ENCODE data around the gene ENDOV.

Gene ENDOV

GRCh38 chr17:80432350-80432955, 17.5 kb downstream of the ENDOV start:
- no peak for DNase-seq

DNA sequence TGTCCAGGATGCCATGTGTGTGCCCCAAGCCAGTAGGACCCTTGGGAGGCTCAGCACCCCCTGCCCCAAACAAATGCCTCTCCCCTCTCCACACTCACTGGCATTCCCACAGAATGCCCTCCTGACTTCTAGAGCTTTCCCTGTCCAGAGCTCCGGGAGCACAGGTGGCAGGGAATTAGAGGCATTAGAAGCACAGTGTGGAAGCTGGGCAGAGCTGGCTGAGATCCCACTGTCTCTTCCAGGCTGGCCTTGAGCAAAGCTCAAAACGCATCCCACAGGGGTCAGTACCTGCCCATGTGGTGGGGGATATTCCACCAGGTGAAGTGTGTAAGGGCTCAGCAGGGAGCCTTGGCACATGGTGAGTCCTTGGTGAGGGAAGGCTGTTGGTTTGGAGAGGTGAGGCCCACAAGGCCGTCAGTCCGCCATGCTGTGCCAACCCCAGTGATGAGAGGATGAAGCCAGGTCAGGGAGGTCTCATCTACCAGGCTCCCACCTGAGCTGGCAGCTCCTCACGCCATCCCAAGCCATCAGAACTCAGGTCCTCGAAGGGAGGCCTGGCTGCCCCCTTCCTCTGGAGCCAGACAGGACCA, 18.1 kb downstream of the ENDOV start:
- DNase-seq: no peak

DNA sequence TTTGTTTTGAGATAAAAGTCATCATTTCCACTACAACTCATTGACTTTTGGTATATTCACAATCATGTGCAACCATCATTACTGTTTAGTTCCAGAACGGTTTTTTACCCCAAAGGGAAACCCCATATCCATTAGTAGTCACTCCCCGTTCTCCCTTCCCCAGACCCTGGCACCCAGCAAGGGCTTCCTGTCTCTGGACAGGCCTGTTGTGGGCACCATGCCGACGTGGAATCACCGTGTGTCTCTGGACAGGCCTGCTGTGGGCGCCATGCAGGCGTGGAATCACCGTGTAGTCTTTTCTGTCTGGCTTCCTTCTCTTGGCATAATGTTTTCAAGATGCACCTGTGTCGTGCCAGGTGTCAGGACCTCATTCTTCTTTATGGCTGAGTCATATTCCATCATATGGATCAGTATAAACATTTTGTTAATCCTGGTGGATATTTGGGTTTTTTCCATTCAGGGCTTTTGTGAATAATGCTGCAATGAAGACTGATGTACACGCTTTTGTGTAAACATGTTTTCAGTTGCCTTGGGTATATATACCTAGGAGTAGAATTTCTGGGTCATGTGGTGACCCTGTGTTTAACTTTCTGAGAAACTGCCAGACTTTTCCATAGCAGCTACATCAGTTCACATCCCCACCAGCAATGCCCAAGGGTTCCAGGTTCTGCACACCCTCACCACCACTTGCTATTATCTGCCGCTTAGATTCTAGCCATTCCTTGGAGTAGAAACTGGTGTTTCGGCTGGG, 19.1 kb downstream of the ENDOV start:
- no peak for DNase-seq

DNA sequence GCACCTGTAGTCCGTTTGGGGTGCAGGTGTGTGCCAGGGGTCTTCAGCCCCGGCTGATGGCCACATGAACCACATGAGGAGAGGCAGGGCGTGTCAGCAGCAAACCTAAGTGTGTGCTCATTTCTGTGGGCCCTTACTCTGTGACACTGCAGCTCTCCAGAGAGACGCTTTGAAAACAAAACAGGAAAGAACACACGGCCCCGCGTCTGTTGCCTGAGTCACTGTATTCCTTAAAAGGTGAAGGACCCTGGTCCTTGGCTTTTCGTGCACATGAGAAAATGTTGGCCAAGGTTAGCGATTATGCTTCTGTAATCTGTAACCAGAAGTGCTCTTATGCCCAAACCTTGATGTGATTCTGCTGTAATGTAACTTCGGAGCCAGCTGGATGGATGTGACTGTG, 22.6 kb downstream of the ENDOV start:
- DNase-seq: no peak

DNA sequence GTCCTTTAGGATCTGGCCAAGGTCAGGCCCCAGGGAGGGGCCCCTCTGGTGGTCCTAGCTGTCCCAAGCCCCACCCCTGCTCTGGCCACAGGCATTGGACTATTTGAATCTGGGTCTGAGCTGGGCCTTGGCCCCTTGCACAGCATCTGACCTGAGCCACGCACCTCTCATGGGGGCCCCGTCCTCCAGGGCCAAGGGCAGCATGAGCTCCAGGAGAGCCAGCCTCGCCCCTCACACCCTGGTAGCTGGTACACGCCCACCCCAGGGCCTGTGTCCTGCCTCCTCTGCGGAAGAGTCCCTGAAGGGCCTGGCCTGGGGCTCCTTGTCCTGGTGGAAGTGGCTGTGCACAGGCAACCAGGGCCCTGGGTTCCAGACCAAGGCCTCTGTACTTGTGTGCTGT, 23.8 kb downstream of the ENDOV start:
- no peak for DNase-seq

DNA sequence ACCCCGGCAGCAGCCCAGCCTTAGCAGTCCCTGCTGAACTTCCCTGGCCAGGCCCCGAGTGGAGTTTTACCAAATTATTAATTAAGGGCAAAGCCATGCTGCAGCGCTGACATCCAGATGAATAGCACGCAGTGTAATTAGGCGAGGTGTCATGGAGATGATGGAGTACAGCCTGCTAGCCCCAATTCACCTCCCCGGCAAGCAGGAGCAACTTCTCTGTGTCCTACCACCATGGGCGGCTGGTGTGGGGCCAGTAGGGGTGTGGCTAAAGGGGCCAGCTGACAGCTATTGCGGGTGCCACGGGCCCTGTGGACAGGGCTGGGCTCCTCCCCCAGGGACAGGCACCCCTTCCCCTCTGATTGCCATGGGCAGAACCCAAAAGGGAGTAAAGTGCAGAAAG, 24.5 kb downstream of the ENDOV start:
- no peak for DNase-seq

- peak; percentile 61 for DNase-seq
Observed at GRCh38 chr17:80441133-80441578, 26.2 kb downstream of the ENDOV start.

GRCh38 chr17:80441598-80442322, 26.8 kb downstream of the ENDOV start:
- no peak for DNase-seq

DNA sequence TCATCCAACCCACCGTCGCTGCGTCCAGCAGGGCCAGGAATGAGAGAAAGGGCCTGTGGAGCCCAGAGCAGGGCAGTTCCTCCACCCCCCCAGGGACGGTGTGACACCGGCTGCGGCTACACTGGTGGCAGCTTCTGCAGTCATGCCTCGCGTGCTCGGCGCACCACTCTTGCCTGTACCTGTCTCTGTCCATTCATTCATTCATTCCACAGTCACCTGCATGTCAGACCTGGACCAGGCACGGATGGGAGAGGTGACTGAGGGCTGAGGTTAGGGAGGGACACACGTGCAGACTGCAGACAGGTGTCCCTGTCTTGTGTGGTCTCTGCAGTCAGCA, 27.3 kb downstream of the ENDOV start:
- no peak for DNase-seq

- DNase-seq: no peak
Observed at GRCh38 chr17:80442764-80443163, 27.8 kb downstream of the ENDOV start.

DNA sequence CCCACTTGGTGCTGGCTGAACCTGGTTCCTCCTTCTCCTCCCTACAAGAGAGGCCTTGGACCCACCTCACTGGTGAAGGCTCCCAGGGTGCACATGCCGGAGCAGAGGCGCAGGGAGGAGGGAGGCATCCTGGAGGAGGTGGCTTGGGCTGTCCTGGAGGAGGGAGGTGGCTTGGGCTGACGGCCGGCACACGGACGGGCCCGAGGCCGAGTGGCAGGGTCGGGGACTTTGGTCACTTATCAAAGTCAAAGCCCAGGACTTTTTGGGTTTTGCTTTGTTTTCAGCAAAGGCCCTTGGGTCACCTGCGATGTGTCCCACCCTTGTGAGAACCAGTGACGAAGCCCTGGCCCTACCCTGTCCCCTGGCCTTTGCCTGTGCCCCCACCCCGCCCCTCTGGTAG, 28.5 kb downstream of the ENDOV start:
- no peak for DNase-seq

- no peak for DNase-seq
Observed at GRCh38 chr17:80443916-80444643, 29.1 kb downstream of the ENDOV start.

GRCh38 chr17:80444644-80444979, 29.6 kb downstream of the ENDOV start:
- no peak for DNase-seq

DNA sequence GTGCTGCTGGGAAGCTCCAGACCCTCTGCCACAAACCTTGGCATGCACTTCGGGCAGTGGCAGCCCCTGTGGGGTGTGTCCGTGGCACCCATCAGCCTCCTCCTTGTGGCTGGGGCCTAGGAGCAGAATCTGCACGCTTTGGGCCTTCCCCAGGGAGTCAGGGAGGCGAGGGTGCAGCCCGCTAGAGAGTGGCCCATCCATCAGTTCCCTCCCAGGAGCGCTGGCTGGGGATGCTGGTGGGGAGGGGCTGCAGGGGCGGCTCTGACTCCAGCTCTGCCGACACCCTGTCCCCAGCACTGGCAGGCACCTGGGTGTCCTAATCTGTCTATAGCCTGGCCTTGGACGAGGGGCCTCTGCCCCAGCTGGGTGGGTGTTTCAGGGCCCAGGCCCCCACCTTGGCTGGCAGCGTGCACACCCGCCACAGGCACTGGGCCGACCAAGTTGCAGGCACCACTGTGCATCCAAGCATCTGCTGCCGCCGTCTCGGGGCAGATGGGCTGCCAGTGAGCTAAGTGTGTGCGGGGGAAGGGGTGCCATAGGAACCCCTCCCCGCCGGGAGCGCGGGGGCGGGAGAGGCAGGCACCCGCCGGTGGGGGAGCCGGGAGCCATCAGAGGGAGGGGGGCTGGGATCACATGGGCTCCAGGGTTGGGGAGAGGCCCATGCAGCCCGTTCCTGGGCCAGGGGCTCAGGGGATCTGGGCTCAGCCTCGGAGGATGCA, 30.2 kb downstream of the ENDOV start:
- DNase-seq: no peak

- DNase-seq: no peak
Observed at GRCh38 chr17:80445726-80446110, 30.8 kb downstream of the ENDOV start.

DNA sequence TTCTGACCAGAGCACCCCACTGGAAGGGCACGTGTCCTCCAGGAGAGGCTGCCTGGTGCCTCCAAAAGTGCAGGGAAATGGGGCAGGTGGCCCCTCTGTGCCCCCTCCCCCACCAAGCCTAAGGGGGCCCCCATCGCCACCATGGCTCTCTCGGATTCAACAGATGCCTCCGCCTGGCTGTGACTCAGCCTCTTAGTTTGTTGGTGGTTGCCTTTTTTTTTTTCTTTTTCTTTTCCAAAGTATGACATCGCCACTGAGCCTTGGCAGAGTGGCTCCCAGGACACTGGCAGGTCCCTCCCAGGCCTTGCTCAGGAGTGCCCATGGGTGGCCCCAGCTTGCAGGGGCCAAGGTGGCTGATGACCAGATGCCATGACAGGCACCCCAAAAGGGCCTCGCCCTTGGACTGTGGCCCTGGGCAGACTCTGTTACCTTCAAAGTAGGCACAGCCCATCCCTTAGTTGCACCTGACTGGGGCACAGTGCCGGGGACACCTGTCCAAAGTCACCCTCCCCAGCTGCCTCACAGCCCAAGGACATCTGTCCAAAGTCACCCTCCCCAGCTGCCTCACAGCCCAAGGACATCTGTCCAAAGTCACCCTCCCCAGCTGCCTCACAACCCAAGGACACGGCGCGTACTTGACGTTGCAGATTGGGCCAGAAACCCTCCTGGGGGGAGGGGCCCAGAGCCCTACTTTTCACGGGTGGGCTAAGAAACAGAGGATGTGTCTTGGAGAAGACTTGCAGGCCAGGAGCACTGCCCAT, 31.9 kb downstream of the ENDOV start:
- DNase-seq: no peak

DNA sequence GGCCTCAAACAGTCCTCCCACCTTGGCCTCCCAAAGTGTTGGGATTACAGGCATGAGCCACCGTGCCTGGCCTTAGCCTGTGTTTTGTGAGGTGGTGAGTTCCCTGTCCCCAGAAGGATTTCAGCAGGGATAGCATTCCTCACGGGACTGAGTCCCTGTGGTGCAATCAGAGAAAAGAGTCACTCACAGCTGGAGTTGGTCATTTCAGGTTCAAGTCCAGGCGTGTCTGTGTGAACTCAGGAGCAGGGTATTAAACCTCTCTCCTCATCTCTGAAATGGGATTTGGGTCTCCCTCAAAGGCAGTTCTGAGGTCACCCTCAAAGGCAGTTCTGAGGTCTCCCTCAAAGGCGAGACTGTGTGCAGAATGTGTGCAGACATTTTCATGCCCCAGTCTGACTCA, 32.8 kb downstream of the ENDOV start:
- DNase-seq: no peak

DNA sequence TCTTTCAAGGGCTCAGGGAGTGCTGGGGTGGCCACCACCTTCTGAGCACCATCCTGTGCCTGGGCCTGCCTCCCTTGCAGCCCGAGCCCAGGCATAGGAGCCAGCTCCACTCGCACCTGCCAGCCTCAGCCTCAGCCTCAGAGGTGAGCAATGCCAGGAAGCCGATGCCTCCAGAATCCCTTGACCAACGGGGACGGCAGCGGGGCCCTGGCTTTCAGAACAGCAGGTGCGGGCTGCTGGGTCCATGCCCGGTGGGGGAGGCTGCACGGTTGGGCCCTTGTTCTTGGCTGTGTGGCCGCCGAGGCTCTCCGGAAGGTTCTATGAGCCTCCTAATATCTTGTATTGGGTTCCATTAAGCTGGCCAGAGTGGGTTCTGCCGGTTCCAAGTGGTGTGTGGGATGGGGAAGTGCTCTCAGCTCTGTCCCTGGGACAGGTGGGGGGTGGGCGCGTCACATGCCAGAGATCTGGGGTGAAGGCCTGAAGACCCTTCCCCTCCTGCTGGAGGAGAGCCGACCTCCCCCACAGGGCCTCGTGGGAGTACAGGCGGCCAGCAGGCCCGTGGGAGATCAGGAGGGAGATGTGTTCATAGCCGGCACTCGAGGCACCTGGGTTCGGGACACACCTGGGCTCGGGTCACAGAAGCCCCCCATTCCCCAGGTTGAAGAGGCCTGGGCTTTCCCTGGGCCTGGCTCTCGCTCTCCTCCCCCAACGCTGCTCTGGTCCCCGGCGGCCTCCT, 34.4 kb downstream of the ENDOV start:
- DNase-seq: no peak

DNA sequence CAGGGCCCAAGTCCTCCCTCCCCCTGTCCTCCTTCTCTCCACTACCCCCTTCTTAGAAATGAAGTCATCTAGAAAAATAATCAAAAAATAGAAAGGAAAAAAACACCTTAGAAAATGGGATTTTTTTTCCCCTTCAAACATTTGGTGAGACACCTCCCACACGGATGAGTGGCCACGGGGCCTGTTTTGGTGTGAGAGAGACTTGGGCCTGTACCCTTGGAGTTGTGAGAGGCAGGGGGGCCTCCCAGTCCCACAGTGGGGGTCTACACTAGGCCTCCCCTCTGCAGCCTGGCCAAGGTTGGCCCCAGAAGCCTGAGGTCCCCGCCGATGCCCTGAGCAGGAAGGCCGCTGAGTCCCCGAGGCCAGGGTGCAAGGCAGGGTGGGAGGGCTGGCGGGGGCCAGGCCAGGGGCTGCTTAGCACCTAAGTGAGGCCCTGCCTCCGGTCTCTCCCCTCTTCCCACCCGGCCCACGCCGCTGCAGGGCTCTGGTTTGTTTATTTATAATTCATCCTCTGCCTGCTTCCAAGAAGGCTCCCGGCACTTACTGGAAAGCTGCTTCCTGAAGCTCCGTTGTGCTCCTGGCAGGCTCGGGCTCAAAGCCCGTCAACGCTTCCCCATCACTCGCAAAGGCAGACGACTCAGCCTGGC, 35.1 kb downstream of the ENDOV start:
- no peak for DNase-seq

- no peak for DNase-seq
Observed at GRCh38 chr17:80451104-80451775, 36.3 kb downstream of the ENDOV start.

Data from T-helper 9 cell (primary cell).